Measurements from ENCODE around the gene TMEM175.

- TF ChIP-seq CTCF (conservative IDR thresholded peaks at IDR 0.05; ENCODE audit: low read depth, low read length) (no peak), EZH2 (IDR thresholded peaks at IDR 0.05; ENCODE audit: borderline replicate concordance, low read depth, low read length, poor library complexity, severe bottlenecking) (no peak)
Observed at GRCh38 chr4:882646-883045, 49.6 kb upstream of the TMEM175 start.
